Stimulated activated CD8-positive, alpha-beta memory T cell treated with anti-CD3 and anti-CD28 coated beads, Interleukin-12 subunit alpha, Interleukin-12 subunit beta, amount 100 ng/mL, for 24 hours (primary cell): ENCODE results near the gene SLC25A25.
"Not testable (repeated sequence)": the region's sequence is repeated elsewhere in the genome, so short reads cannot be mapped to it uniquely, and the experiment has no call there.

ENCODE experiments used
- DNase-seq: peaks from one replicate; pipeline ENCODE4 v3.0.0-alpha.2; 2020; ENCODE audit errors: extremely low read depth

SLC25A25 gene

GRCh38 chr9:128124873-128125579, 57.0 kb downstream of the SLC25A25 start:
- DNase-seq, result no peak

DNA sequence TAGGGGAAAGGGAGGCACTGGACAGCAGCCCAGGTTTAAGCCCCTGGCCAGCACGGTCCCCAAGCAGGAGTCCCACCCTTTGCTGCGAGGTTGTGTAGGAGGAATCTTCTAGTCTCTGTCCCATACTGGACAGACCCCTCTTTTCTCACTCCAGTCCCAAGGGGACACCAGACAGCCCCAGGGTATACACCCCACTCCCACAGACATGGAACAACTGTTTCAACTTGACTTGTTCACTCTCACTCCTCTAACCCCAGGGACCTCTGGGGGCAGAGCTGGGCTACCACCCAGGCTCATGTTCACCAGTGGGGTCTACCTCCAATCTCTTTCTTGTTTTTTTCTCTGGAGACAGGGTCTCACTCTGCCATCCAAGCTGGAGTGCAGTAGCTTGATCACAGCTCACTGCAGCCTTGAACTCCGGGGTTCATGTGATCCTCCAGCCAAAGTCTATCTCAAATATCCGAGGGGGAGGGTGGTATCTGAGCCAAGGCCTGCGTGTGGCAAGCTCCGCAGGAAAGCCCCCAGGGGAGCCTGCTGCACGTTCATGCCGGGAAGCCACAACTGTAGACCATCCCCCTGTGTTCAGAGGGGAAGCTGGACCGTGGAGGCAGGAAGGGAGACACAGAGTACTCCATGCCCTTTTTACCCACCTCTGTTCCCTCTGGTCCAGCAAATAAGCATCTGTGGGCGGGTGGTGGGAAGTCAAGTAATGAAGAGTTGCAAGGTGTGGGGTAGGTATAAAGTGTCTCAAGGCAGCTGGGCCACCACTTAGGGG, 57.7 kb downstream of the SLC25A25 start:
- no peak for DNase-seq

- peak; percentile 51 for DNase-seq
Observed at GRCh38 chr9:128127568-128127989, 59.5 kb downstream of the SLC25A25 start, which contains the start of gene PTGES2. PTGES2 (minus strand) TSS chr9:128127729; CDS start chr9:128127717, 12 bp downstream.

- DNase-seq, result peak; percentile 58
Observed at GRCh38 chr9:128127990-128128835, 60.2 kb downstream of the SLC25A25 start.

GRCh38 chr9:128128836-128129590, 61.0 kb downstream of the SLC25A25 start:
- no peak for DNase-seq

- DNase-seq, result not testable (repeated sequence)
Observed at GRCh38 chr9:128129976-128130590, 62.1 kb downstream of the SLC25A25 start.

- not testable (repeated sequence) for DNase-seq
Observed at GRCh38 chr9:128130651-128131050, 62.6 kb downstream of the SLC25A25 start.

GRCh38 chr9:128131346-128131745, 63.3 kb downstream of the SLC25A25 start:
- not testable (repeated sequence) for DNase-seq

- DNase-seq, result not testable (repeated sequence)
Observed at GRCh38 chr9:128132139-128132538, 64.1 kb downstream of the SLC25A25 start.

- DNase-seq, result not testable (repeated sequence)
Observed at GRCh38 chr9:128135561-128135960, 67.5 kb downstream of the SLC25A25 start.

GRCh38 chr9:128136816-128137793, 69.1 kb downstream of the SLC25A25 start:
- no peak for DNase-seq

DNA sequence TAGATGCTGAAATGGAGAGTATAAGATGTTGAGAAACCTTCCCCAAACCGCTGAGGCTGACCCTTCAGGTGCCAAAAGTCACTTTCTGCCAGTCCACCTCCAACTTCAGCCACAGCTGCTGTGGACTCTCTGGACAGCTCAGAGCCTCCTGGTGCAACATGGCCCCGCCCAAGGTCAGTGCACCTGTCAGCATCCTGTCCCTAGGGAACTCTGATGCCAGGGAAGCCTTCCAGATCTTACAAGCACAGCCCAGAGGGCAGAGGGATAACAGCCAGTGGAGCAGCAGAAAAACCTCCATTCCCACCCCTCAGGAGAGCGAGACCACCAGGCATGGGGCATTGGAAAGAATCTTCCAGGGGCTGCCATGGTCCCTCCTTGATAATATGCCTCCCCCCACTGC, 70.0 kb downstream of the SLC25A25 start:
- DNase-seq, result no peak

- DNase-seq, result no peak
Observed at GRCh38 chr9:128139621-128140020, 71.6 kb downstream of the SLC25A25 start.

DNA sequence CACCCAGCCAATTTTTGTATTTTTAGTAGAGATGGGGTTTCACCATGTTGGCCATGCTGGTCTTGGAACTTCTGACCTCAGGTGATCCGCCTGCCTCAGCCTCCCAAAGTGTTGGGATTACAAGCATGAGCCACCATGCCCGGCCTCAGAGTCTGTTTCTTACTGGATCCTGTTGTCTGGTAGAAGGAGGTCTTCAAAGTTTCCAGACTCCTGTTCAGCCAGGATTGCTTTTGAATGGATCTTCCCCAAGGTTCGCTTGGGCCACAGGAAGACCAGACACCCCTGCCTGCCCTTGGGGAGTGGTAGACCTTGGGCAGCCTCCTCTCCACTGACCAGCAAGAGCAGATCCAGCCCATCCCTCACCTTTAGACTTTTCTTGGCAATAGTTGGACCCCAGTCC, 73.6 kb downstream of the SLC25A25 start:
- DNase-seq, result no peak

DNA sequence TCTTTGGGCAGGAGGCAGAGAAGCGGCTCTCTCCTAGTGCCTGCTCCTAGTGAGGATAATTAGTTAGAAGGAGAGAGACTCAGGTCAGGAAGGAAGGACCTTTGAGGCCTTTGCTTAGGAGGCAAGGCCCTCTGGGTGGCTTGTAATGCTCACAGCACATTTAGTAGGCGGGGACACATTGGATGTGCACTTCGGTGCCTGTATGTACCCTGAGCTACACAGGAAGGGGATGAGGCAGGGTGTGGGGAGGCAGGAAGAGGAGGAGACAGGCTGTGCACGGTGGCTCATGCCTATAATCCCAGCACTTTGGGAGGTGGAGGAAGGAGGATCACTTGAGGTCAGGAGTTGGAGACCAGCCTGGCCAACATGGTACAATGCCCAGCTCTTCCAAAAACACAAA, 74.0 kb downstream of the SLC25A25 start:
- no peak for DNase-seq

GRCh38 chr9:128142596-128142995, 74.6 kb downstream of the SLC25A25 start:
- DNase-seq, result no peak

GRCh38 chr9:128143525-128144238, 75.7 kb downstream of the SLC25A25 start:
- DNase-seq, result no peak

DNA sequence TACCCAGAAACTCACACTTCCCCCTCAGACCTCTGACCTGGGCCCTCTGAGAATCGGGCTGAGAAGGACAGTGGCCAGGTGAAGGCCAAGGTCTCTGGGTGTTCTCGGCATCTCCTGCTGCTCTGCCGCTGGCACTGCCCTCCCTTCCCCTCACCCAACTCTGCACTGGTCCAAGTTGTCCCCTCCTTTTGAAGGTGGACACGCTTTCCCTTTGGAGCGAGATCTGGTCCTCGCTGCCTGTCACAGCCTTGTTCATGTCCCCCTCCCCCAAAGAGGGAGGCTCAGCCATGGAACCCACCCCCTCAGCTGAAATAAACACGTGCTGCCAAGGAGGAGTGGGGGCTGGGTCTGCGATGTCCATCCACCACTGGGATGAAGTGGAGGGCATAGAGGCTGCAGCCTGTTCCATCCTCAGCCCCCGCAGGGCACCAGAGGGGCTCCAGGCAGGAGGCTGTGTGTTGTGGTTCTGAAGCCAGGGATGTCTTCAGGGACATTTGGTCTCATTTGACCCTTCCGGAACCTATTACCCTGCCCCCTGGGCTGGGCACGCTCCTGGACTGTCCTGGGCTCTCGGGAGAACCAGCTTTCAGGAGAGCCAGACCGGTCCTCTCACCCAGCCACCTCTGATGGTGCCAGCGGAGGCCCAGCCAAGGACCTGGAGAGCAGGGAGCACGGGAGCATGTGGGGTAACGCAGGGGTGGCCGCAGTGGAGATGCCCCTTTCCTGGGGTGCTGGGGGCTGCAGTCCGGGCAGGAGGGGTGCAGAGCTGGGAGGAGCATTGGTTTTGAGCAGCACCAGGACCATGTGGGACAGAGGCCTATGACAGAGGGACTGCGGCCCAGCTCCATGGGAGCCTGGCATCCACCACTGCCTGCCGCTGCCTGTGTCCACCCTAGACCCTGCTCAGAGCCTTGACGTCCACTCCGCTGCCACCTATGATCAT, 76.5 kb downstream of the SLC25A25 start:
- no peak for DNase-seq
